Sigmoid colon (tissue), 4 donors: ENCODE measurements around the gene FMN2.

Source experiments
- CTCF ChIP-seq, 4 experiments: fragments of 450-650 bp in 3 of 4; fragments of 200-600 bp in 1 of 4; IDR thresholded peaks; one replicate each; pipeline ENCODE4 v1.5.1; 2016 to 2019; ENCODE audit warnings: antibody characterized with exemption in 4 of 4, mild to moderate bottlenecking in 3 of 4, moderate library complexity in 2 of 4
- EP300 ChIP-seq, 4 donors: sonication (generic); formaldehyde crosslinking; IDR thresholded peaks; one replicate each; pipeline ENCODE4 v1.6.1; 2017; ENCODE audit warnings: antibody characterized with exemption in 4 of 4
- POLR2A ChIP-seq, 2 donors: fragments of 450-650 bp; IDR thresholded peaks; one replicate each; pipeline ENCODE4 v1.6.1; 2016; ENCODE audit warnings: antibody characterized with exemption in 2 of 2, mild to moderate bottlenecking in 2 of 2, moderate library complexity in 2 of 2
- POLR2AphosphoS5 ChIP-seq, 4 donors: sonication (generic); formaldehyde crosslinking; IDR thresholded peaks; one replicate each; pipeline ENCODE4 v1.6.1; 2017; ENCODE audit warnings: antibody characterized with exemption in 4 of 4

- TF ChIP-seq CTCF (IDR thresholded peaks at IDR 0.05): no peak
- no peak for TF ChIP-seq POLR2A (IDR thresholded peaks at IDR 0.05)
- no peak for TF ChIP-seq EP300 (IDR thresholded peaks at IDR 0.05)
- TF ChIP-seq POLR2AphosphoS5 (IDR thresholded peaks at IDR 0.05): no peak
Observed at GRCh38 chr1:240219104-240219503, 127.4 kb downstream of the FMN2 start.
